GM21723 (cell line): ENCODE results near the gene ACO2.
A peak's percentile ranks its signal among the peaks of the same experiment; 100 is the strongest.
"Not testable (repeated sequence)": the region's sequence is repeated elsewhere in the genome, so short reads cannot be mapped to it uniquely, and the experiment has no call there.

ENCODE experiments used
- ATAC-seq: cut with Tn5 transposase; IDR thresholded peaks from one replicate; pipeline ENCODE4 v1.9.1; 2021; ENCODE audit warnings: mild to moderate bottlenecking, moderate library complexity; ENCODE audit not compliant: unreplicated experiment

Gene ACO2

GRCh38 chr22:41535244-41535643, 66.3 kb downstream of the ACO2 start:
- ATAC-seq = no peak

- no peak for ATAC-seq
Observed at GRCh38 chr22:41537203-41537602, 68.3 kb downstream of the ACO2 start.

GRCh38 chr22:41538583-41538982, 69.7 kb downstream of the ACO2 start:
- ATAC-seq = no peak

- ATAC-seq = no peak
Observed at GRCh38 chr22:41539146-41540005, 70.5 kb downstream of the ACO2 start.

GRCh38 chr22:41540006-41540315, 71.0 kb downstream of the ACO2 start:
- no peak for ATAC-seq

- ATAC-seq = no peak
Observed at GRCh38 chr22:41540365-41540764, 71.4 kb downstream of the ACO2 start.

- no peak for ATAC-seq
Observed at GRCh38 chr22:41541484-41541883, 72.6 kb downstream of the ACO2 start.

- ATAC-seq = no peak
Observed at GRCh38 chr22:41542224-41542623, 73.3 kb downstream of the ACO2 start.

GRCh38 chr22:41543854-41544670, 75.1 kb downstream of the ACO2 start, which contains the start of gene POLR3H:
Gene POLR3H (minus strand): TSS chr22:41544470. CDS start chr22:41544101, 369 bp downstream.
- ATAC-seq = peak; percentile 87

- no peak for ATAC-seq
Observed at GRCh38 chr22:41544671-41545476, 76.0 kb downstream of the ACO2 start.

- ATAC-seq = no peak
Observed at GRCh38 chr22:41548830-41549211, 79.9 kb downstream of the ACO2 start.

- no peak for ATAC-seq
Observed at GRCh38 chr22:41550952-41551491, 82.1 kb downstream of the ACO2 start.

- ATAC-seq = no peak
Observed at GRCh38 chr22:41551877-41552582, 83.1 kb downstream of the ACO2 start.

- ATAC-seq = no peak
Observed at GRCh38 chr22:41555325-41555982, 86.5 kb downstream of the ACO2 start.

GRCh38 chr22:41556561-41556960, 87.6 kb downstream of the ACO2 start:
- no peak for ATAC-seq

- no peak for ATAC-seq
Observed at GRCh38 chr22:41557401-41558240, 88.7 kb downstream of the ACO2 start.

- not testable (repeated sequence) for ATAC-seq
Observed at GRCh38 chr22:41558241-41558630, 89.3 kb downstream of the ACO2 start.

- ATAC-seq = no peak
Observed at GRCh38 chr22:41560095-41560471, 91.2 kb downstream of the ACO2 start.

- ATAC-seq = no peak
Observed at GRCh38 chr22:41561335-41561734, 92.4 kb downstream of the ACO2 start.
